ENCODE results near the gene ARMC5.
"Not testable (repeated sequence)": the region's sequence is repeated elsewhere in the genome, so short reads cannot be mapped to it uniquely, and the experiment has no call there.

ARMC5 gene

DNA sequence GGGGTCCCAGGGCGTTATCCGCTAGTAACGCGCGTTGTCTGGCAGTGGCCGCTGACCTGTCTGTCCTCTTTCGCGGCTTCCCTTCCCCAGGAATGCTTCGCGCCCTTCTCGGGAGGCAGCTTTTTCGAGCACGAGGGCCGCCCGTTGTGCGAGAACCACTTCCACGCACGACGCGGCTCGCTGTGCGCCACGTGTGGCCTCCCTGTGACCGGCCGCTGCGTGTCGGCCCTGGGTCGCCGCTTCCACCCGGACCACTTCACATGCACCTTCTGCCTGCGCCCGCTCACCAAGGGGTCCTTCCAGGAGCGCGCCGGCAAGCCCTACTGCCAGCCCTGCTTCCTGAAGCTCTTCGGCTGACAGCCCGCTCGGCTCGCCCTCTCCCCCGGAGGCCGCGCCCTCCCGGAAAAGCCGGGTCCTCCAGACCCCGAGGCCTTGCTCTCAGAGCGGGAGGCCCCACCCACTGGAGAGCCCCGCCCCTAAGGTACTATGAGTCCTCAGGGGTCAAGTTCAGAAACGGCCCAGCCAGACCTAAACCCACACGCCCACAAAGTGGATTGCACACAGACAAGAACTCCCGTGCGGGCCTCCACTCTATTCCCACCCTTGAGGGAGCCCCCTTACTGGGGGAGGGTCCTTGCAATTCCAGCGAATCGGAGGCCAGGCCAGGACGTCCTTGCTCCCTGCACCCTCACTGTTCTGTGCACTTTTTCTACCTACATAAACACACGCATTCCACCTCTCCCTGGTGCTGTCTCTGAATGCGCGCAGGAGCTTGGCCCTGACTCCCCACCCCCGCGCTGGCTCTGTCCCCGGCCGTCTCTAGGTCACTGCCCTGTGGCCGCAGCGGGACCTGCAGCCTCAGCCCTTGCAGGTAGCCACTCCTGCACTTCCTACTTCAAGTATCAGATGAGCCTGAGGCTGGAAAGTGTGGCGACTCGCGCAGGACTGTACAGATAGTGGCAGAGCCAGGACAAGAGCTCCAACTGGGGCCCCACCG lies 18.2 kb downstream of the ARMC5 start:
- no peak for DNase-seq (ENCODE audit: low spot score)

DNA sequence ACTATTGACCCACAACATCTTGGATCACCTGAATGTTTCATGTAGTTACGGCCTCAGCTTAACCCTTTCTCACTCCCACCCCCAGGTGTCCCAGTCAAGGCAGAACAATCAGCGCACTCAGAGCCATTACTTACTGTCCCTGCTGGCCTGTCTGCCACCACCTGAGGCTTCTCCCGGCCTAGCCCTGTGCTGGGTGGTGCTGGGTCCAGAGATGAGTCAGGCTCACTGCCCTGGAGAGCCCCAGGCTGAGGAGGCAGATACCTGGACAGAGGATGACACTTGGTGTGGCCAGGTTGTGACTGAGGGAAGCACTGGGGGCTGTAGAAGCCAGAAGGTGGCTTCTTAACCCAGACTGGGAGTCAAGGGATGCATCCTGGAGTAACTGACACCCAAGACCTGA lies 19.7 kb downstream of the ARMC5 start:
- no peak for DNase-seq (ENCODE audit: low spot score)

DNA sequence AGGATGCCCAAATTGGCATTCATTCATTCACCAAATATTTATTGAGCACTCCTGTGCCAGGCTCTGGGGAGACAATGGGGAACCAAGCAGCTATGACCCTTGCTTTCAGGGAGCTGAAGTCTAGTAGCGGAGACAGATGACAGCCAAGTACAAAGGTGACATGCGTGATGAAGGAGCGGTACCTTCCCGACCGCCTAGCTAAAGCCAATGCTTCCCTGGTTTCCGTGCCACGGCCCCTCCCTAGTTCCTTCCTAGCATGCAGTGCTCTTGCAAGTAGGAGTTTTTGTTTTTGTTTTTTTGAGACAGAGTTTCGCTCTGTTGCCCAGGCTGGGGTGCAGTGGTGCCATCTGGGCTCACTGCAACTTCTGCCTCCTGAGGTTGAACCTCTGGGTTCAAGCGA lies 20.4 kb downstream of the ARMC5 start:
- DNase-seq (ENCODE audit: low spot score) = no peak

DNA sequence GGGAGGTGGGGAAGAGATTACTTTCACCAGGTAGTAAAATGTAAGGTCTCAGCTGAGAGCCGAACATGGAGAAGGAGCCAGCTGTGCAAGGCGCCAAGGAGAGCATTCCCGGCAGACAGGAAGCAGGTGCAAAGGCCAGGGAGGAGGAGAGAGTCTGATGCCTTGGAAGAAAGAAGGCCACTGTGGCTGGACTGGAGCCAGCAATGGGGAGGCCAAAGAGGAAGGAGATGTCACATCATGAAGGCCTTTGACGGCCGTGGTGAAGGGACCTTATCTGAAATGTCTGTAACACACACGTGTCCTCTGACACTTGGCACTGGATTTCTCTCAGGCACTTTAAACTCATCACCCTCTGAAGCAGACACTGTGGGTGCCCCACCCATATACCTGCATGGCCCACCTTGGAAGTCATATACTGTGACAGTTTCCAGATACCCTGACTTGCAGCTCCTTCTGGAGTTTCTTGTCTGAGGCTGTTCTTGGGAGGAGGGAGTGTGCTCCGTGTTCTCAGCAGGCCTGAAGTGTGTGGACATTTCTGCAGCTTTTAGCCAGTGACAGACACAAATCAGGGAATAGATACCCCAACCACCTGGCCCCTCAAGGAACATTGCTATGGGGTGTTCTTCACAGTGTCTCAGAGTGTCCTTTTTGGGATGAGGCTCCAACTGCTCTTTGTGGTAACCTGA lies 21.7 kb downstream of the ARMC5 start:
- no peak for DNase-seq (ENCODE audit: low spot score)

DNA sequence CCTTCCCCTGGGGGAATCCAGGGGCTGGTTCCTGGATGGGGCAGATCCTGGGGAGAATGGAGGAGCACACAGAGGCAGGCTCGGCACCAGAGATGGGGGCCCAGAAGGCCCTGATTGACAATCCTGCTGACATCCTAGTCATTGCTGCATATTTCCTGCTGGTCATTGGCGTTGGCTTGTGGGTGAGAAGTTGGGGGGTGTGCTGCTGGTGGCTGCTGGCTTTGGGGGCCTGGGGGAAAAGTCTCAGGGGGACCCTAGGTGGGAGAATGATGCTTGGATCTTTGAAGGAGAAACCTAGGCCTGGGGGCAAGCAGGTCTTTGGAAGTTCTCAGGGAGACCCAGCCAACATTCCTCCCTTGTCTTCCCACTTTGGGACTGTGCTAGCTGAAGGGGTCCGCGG lies 23.8 kb downstream of the ARMC5 start, which contains the start of gene SLC5A2:
Gene SLC5A2, plus strand, starts transcription at position 43 of the 400 bp plus-strand sequence. Its CDS starts 14 bp downstream, at position 57.
- DNase-seq (ENCODE audit: low spot score) = no peak

DNA sequence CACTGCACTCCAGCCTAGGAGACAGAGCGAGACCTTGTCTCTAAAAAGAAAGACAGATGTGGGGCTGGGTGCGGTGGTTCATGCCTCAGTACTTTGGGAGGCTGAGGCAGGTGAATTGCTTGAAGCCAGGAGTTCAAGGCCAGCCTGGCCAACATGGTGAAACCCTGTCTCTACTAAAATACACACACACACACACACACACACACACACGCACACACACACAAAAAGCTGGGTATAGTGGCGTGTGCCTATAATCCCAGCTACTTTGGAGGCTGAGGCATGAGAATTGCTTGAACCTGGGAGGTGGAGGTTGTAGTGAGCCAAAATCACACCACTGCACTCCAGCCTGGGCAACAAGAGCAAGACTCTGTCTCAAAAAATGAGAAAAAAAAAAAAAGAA lies 24.7 kb downstream of the ARMC5 start:
- not testable (repeated sequence) for DNase-seq (ENCODE audit: low spot score)

DNA sequence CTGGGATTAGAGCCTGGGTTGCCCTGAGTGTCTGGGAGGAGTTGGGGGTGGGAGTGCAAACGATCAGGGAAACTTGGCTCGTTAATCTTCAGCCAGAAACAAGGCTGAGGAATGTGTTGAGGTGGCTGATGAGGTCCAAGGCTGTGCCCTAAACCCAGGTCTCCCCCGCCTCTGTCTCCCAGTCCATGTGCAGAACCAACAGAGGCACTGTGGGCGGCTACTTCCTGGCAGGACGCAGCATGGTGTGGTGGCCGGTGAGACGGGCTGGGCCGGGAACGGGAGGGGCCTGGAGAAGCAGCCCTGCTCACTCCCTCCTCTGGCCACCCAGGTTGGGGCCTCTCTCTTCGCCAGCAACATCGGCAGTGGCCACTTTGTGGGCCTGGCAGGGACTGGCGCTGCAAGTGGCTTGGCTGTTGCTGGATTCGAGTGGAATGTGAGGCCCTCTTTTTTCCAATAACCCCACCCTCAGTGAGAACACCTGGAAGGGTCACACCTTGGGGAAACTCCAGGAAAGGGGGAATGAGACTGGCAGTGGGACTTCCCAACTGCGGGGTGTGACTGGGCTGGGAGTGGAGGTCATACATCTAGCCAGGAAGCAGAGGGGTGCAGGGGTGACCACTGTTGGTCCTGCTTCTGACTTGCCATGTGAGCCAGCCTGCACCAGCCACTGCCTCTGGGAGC lies 25.3 kb downstream of the ARMC5 start:
- DNase-seq (ENCODE audit: low spot score) = no peak

DNA sequence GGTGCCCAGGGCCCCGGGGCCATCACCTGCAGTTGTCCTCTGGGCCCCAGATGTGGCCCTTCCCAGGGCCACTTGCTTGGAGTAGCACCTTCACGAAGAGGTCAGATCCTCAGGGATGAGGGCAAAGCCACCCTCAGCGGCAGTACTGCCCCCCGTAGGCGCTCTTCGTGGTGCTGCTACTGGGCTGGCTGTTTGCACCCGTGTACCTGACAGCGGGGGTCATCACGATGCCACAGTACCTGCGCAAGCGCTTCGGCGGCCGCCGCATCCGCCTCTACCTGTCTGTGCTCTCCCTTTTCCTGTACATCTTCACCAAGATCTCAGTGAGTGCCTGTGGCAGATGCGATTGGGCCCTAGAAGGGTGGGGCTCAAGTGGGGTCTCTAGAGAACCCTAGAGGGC lies 26.3 kb downstream of the ARMC5 start:
- DNase-seq (ENCODE audit: low spot score) = no peak

DNA sequence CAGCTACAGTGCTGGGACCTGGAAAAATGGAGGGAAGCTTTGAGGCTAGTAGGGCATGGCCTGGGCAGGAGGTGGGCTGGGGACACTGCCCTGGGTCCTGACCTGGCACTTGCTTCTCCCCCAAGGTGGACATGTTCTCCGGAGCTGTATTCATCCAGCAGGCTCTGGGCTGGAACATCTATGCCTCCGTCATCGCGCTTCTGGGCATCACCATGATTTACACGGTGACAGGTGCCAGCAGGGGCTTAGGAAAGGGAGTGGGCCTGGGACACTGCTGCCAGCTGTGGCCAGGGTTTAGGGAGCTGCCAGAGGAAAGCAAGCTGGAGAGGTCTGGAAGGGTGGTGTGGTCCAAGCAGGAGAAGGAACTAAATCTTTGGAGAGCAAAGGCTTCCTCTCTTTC lies 26.7 kb downstream of the ARMC5 start:
- no peak for DNase-seq (ENCODE audit: low spot score)

DNA sequence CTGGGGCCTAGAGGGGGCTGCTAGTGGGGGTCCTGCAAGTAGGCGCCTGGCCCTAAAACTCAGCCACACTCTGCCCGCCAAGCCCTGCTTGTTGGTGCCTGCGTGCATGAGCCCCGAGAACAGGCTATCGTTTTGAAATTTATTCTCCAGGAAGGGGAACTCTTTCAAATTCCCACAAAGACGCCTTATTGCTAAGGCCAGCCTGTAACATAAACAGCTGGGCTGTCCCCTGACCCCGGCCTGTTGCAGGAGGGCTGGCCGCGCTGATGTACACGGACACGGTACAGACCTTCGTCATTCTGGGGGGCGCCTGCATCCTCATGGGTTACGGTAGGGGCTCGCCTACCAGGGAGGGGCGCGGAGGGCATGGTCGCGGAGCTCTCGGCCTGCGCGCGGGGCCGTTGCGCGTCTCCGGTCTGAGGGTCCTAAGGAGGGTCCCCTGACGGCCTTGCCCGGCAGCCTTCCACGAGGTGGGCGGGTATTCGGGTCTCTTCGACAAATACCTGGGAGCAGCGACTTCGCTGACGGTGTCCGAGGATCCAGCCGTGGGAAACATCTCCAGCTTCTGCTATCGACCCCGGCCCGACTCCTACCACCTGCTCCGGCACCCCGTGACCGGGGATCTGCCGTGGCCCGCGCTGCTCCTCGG lies 27.9 kb downstream of the ARMC5 start:
- no peak for DNase-seq (ENCODE audit: low spot score)

DNA sequence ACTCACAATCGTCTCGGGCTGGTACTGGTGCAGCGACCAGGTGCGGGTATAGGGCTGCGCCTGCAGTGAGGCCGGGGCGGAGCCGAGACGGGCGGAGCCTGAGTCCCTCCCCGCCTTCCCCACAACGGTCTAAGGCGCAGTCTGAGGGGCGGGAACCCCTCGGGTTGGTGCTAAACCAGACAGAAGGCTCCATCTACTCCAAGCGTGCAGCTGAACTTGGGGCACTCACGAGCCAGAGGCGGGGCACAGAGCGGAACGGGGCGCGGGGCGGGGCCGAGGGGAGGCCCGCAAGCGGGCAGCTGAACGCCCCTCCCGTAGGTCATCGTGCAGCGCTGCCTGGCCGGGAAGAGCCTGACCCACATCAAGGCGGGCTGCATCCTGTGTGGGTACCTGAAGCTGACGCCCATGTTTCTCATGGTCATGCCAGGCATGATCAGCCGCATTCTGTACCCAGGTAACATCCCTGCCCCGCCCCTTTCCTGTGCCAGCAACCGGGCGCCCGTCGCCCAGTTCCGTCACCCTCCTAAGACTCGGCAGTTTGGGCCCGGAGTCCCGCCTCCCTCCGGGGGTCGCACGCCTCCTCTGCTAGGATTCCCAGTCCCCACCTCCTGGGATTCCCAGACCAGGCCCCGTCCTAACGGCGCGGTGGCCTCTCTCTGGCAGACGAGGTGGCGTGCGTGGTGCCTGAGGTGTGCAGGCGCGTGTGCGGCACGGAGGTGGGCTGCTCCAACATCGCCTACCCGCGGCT lies 28.6 kb downstream of the ARMC5 start:
- no peak for DNase-seq (ENCODE audit: low spot score)

DNA sequence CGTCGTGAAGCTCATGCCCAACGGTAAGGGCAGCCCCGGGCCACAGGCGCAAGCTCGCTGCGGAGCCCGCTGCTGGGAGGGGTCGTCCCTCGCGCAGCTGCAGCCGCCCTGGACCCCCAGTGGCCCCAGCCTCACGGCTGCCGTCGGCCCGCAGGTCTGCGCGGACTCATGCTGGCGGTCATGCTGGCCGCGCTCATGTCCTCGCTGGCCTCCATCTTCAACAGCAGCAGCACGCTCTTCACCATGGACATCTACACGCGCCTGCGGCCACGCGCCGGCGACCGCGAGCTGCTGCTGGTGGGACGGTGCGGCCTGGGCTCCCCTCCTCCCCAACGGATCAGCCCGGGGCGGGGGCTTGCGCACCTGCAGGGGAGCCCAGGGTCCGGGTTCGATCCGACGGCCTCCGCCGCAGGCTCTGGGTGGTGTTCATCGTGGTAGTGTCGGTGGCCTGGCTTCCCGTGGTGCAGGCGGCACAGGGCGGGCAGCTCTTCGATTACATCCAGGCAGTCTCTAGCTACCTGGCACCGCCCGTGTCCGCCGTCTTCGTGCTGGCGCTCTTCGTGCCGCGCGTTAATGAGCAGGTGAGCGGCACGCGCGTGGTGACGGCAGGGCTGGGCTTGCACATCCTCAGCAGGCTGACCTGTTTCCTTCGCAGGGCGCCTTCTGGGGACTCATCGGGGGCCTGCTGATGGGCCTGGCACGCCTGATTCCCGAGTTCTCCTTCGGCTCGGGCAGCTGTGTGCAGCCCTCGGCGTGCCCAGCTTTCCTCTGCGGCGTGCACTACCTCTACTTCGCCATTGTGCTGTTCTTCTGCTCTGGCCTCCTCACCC lies 29.4 kb downstream of the ARMC5 start:
- no peak for DNase-seq (ENCODE audit: low spot score)

DNA sequence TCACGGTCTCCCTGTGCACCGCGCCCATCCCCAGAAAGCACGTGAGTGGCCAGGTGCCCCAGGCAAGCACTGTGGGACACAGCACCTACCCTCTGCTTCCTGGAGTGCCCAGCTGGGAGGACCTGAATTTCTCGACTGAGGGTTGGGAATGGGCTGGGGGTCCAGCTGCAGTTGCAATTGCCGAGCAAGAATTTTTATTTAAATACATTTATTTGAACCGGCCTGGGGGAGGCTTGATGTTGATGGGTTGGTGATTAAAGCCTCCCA lies 29.9 kb downstream of the ARMC5 start:
- DNase-seq (ENCODE audit: low spot score) = no peak

DNA sequence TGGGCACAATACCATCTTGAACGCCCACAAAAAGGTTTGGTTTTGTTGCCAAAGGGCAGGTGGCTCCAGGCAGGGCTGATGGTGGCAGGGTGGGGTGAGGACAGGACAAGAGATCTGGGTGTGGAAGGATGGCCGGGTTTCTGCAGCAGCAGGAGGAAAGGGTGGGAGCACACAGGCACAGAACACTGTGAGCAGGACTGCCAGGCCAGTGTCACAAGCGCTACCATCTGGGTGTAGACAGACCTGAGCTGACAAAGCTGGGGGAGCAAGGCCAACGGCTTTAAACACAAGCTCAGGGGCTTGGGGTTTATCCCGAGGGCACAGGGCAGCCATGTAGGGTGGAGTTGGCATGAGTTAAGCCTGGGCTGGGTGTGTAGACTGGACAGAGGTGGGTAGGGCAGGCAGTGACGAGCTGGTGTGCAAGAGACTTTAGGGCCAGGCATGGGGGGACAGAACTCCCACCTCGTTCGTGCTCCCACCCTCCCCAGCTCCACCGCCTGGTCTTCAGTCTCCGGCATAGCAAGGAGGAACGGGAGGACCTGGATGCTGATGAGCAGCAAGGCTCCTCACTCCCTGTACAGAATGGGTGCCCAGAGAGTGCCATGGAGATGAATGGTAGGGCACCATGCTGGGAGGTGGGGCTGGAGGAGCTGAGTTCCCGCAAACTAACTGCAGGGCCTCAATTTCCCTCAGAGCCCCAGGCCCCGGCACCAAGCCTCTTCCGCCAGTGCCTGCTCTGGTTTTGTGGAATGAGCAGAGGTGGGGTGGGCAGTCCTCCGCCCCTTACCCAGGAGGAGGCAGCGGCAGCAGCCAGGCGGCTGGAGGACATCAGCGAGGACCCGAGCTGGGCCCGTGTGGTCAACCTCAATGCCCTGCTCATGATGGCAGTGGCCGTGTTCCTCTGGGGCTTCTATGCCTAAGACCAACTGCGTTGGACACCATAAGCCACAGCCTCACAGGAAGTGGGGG lies 30.6 kb downstream of the ARMC5 start:
- DNase-seq (ENCODE audit: low spot score) = no peak

DNA sequence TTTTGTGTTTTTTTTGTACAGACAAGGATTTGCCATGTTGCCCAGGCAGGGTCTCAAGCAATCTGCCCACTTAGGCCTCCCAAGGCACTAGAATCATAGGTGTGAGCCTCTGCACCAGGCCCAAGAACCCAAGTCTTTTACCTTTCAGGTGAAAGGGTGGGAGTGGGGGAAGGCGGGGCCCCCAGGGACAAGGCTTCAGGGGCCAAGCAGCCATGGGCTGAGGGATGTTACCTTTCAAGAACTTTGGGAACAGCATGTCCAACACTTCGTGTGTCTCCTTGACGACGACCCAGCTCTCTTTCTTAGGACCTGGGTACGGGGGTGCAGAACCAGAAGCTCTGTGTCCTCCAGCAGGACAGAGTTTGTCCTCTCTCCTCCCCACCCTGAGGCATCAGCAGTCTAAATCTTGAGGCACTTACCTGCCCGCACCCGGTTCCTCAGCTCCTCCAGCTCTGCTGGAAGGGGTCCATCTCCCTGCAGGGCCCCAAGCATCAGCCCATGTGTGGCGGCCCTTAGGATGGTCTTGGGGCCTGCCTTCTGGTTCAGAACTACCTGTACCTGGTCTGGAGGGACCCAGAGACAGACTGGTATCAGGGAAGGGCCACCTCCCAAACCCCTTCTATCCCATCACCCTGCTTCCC lies 32.6 kb downstream of the ARMC5 start:
- no peak for DNase-seq (ENCODE audit: low spot score)

DNA sequence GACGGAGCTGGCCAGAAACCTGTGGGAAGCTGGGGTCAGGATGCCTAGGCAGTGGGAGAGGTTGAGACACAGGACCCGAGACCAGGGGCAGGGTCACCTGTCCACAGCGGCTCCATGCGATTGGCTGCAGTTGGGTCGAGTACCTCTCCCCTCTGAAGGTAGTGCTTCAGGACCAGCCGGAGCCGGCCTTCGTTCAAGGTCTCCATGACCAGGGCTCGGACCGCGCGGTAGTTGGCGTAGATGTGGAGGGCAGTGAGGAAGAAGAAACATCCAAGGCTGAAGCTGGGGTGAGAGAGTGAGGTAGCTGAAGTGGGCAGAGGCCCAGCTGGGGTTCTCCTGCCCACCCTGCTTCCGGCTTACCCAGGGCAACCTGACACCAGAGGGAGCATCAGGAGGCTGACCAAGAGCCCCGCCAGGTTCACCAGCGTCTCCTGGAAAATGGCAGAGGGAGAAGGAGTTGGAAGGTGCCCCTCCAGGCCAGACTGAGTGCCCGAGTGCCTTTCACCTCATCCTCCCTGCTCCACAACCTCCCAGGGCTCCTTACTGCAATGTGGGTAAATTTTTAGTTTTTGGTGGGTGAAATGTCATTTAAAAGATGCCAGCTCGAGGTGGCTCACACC lies 34.3 kb downstream of the ARMC5 start:
- DNase-seq (ENCODE audit: low spot score) = no peak

DNA sequence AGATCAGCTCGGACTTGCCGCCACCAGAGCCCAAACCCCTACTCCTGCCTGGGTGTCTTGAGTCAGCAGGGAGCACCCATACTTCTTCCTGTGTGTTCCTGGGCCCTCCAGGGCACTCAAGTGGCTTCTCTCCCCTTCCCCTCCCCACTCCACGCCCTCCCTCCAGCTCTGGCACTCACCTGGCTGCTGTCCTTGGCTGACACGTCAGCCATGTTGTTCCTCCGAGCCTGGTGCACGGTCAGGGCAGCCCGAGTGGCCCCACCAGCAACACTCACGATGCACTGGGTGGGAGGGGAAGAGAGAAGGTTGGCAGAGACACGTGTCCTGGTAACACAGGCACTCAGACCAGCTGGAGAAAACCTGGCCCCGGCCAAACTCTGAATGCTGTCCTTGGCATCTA lies 37.4 kb downstream of the ARMC5 start:
- DNase-seq (ENCODE audit: low spot score) = no peak

DNA sequence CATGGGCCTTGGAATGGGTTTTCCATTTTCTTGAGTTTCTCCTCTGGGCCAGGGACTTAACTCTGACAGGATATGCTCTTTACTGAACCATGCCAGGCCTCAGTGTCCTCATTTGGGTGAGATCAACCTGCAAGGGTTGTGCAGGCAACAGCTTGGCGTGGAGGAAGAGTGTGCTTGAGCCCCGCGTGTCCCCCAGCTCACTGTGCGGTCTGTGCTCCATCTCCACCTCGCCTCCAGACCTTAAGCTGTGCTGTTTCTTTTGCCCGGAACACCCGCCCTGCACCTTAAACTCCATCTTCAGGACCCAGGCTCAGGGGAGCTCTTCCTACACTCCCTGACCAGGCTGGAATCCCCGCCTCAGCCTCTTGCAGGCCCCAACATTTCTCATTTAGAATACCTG lies 39.2 kb downstream of the ARMC5 start:
- DNase-seq (ENCODE audit: low spot score) = no peak

DNA sequence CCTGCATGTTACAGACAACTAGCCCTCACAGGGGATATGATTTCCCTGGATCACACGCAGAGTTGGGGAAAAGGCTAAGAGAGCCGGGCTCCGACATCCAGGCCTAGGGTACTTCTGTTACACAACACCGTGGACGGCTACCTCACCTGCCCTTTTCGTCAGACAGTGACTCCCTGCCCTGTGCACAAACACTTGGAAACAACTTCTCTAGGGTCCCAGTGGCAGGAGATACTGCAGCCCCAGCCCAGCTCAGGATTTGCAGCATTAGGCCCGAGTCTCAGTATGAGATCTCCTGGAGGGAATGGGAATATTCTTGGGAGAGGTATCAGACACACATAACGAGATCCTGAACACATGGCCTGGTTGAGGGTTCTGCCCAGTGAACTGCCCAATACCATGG lies 40.6 kb downstream of the ARMC5 start:
- DNase-seq (ENCODE audit: low spot score) = no peak
